Fibroblast of the conjunctiva (primary cell): Measurements from ENCODE around the gene TBC1D20.
A peak's percentile ranks its signal among the peaks of the same experiment; 100 is the strongest.

ENCODE experiments used
- DNase-seq: peaks from one replicate; pipeline ENCODE4 v3.0.0-alpha.2; 2010; ENCODE audit warnings: low read depth

The TBC1D20 gene

DNA sequence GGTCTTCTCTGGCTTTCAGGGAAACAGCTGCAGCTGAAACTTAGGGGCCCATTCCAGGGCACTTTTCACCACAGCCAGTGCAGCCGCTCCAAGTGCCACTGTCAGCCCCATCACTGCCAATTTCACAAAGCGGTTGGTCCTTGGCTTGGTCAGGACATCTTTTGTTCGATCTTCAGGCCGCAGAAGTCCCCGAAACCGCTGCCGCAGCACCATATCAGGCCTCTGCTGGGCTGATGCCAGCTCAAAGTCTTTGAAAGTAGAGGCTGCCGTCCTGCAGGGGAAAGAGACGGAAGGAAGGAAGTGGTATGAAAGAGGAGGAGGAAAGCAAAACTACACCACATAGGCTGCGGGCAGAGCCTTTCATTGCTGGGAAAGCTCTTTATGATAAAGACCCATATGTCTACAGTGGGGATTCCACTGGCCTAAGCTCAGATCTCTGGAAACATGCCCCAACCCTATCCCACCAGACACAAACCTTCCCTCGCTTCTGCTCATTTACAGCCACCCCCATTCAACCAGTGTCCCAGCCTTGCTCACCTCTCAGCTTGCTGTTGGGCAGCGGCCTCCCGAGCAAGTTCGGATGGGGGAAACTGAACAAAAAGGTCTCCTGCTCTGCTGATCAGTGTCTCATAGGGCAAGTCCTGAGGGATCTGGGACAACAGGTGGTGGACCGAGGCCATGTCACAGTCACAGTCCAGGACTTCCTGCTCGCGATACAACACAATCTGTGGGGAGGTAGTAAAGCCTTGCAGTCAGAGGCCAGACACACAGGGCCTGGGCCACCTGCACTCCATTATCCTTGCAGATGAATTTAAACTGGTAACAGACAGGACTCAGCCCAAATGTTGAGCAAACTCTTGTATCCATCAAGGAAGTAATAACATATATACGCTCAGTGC, 23.5 kb downstream of the TBC1D20 start:
- no peak for DNase-seq

DNA sequence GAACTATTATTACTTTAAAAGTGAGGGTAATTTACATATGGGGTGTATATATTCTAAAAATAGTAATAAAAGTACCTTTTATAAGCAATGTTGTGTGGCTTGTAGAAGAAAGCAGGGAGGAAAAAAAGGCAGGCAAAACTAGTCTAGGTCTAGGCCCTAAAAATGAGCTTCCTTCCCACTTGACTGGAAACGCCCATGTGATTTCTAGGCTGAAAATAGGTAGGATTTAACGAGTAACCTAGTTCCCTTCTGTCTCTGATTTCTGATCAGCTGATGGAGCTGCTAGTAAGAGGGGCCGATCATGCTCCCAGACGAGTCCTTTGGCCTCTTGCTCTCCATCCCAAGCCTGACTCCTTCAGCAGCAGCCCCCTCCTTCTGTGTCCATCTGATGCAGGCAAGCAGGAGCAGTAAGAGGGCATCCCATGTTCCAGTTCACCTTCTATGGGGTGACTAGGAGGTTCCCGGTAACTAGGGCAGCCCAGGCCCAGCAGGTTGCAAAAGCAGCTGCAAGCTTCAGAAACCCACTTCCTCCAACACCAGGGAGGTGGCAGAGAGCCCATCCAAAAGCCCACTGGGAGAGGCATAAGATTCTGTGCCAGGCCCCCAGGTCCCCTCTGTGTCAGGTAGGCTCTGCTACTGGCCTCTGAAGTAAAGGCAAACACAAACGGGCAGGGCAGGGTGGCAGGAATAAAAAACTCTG, 24.4 kb downstream of the TBC1D20 start:
- DNase-seq, result no peak

DNA sequence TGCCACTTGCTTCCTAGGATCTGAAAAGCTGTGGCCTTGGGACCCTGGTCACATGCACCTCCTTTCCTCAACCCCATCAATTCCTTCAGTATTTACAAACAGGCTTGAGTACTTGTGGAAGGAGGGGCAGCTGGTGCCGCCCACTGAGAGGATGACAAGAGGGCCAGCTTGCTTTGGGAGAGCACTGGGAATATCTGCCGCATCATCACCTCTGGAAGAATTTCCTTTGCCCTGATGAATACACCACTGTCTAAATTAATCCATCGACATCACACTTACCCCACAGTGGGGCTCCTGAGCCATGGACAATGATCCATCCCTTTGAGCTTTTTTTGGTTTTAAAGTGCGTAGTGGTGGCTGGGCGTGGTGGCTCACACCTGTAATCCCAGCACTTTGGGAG, 25.9 kb downstream of the TBC1D20 start:
- no peak for DNase-seq

DNA sequence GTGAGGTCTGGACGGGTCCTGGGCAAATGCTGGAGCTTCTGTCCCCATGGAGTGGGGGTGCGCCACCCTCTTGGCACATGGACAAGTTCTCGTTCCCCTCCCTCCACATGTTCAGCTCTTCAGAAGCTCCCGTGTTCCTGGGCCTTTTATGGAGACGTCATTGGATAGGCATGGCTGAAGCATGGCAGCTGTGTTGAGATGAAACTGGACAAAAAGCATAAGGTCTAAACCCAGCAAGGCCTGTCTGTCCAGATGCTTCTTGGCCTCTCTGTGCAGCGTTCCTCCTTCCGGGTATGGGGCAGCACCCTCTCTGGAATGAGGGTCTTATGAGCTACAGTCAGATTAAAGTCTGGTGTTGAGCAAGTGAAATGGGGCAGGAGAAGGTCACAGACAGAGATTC, 26.8 kb downstream of the TBC1D20 start:
- DNase-seq, result no peak

DNA sequence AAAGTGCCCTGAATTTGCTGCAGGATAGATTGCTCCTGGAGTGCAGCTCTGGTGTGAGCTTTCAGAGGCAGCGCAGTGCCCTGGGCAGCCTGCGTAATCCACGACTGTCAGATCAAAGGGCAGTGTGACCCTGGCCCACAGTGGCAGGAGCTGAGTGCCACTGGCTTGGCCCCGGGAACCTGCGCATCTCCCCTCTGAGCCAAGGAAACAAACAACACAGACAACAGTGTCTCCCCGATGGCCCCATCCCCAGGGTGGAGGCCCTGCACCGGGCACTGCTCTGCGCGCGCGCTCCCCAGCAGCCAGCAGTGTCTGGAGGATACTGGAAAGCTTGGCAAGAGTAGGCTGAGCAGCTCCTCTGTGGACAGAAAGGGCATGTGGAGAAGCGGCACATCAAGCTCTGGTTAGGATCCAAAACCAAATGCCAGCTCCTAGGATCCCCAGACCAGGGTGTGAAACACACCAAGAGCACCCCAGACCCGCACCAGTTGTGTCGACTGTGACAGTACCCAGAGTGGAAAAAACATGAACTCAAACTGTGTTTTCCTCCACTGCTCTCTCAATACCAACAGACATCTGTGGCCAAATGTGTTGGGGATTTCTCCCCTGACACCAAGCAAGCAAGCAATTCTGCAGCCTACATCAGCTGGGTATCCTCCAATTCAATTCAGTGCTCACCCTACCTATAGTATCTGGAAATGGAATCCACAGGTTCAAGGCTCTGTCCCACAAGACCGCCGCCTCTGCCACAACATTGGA, 27.5 kb downstream of the TBC1D20 start:
- DNase-seq, result no peak

DNA sequence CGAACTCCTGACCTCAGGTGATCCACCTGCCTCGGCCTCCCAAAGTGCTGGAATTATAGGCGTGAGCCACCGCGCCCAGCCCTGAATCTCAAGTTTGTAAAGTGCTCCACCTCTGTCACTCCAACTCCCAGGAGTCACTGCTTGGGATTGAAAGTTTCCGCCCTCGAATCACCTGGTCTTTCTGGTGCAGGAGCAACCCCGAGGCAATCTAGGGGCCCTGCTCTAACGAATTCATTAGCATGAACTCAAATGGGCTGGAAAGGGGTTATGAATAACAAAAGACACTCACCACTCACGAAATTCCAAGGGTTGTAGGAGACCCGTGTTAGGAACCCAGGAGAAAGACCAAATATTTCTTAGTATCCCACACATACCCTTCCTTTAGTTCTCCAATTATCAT, 28.1 kb downstream of the TBC1D20 start:
- DNase-seq, result no peak

DNA sequence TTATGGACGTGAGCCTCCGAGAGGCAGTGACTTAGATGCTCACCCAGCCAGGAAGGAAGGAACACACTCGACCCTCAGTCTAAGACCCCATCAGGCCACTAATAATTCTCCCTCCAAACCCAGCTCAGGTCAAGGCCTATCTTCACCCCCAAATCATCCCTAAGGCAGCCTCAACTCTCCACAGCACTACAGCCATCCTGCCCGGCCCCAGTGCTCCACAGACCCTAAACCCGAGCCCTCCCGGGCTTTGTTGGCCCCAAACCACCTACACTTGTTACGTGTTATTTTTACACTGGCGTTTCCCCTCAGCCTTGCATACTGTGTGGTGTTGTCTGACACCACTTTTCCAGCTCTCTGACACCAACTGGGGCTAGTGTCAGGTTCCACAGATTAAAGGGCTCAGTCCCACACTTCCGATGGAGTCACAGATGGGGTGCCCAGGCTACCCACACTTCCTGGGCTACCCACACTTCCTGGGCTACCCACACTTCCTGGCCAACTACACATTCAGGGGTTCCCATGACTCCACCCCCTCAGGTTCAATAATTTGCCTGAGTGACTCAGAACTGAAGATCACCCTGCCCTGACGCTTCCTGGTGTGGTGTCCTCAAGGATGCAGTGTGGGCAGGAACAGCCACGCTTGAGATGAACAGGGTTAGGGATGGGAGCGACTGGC, 28.9 kb downstream of the TBC1D20 start:
- no peak for DNase-seq

DNA sequence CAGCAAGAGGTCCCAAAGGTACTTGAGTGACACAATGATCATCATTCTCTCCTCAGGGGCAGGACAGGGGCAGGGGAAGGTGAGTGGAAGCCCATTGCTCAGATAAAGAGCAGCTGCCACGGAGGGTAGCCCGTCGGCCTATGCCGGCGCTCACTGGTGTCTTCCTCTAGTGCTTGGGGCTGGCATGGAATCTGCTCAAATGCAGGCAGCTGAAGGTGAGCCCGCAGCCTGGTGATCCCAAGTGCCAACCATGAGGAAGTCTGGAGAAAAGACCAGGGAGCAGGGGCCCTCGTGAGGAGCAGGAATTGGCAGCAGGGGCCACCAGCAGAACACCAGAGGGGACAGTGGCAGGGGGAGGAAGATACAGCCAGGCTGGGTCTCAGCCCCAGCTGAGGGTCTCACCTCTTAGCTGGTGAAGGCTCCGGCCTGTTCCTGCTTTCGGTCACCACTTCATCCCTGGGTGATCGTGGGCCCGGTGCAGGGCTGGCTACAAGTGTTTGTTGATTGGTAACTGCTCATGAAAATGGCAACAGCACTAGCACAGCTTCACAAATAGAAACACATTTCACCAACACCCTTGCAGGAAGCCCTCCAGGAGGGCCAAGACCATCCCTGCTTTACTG, 29.5 kb downstream of the TBC1D20 start:
- DNase-seq, result no peak

DNA sequence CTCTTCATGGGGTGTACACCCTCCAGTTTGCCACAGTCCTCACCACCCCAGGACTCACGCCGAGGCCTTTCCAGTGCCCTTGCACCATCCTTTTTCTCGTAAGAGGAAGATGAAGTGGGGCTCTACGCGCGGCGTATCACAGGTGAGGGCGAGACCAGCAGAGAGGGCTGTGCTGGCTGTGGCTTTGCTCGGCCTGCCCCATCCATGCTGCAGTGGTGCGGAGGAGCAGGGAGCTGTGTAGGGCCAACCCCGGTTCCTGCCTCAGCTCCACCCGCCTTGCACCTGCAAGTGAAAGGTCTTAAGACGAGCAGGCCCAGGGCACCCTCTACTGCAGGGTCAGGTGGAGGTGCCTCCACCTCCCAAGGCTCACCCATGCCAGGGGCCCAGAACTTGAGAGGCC, 30.1 kb downstream of the TBC1D20 start:
- no peak for DNase-seq

DNA sequence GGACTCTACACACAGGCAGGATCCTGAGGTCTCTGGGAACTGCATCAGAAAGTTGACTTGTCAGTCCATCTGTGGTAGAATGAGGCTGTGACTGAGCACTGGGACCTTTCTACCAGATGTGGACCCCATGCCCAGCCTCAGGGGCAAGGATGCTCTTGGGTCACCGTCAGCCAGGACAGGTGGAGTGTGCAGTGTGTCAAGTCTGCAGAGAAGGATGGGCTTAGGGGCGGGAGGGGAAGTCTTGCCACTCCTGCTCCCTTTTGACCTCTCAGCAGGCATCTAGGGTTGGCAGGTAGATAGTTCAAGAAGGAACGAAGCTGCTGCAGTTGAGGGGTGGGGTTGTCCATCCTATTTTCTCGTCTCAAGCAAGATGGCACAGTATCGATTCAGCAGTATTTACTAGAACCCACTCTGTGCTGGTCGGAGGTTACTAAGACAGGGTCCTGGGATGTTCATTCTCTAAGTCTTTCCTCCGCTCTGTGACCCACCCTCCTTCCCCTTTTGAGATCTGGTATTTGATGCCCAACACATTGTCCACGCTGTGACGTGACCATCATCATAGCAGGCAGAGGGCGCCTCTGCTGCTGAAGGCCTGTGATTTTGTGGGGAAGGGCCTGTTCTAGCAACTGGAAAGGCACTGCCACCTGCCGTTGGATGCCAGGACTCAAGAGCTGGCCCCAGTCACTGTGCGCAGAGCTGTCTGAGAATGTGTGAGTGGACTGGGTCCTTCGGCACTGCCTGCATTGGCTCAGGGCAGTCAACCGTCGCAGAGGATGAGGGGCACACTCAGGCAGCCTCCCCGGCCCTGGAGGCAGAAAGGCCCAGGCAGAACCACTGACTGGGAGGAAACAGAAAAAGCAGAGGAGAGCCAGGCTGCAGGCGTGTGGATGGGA, 31.1 kb downstream of the TBC1D20 start:
- DNase-seq, result peak; percentile 72

DNA sequence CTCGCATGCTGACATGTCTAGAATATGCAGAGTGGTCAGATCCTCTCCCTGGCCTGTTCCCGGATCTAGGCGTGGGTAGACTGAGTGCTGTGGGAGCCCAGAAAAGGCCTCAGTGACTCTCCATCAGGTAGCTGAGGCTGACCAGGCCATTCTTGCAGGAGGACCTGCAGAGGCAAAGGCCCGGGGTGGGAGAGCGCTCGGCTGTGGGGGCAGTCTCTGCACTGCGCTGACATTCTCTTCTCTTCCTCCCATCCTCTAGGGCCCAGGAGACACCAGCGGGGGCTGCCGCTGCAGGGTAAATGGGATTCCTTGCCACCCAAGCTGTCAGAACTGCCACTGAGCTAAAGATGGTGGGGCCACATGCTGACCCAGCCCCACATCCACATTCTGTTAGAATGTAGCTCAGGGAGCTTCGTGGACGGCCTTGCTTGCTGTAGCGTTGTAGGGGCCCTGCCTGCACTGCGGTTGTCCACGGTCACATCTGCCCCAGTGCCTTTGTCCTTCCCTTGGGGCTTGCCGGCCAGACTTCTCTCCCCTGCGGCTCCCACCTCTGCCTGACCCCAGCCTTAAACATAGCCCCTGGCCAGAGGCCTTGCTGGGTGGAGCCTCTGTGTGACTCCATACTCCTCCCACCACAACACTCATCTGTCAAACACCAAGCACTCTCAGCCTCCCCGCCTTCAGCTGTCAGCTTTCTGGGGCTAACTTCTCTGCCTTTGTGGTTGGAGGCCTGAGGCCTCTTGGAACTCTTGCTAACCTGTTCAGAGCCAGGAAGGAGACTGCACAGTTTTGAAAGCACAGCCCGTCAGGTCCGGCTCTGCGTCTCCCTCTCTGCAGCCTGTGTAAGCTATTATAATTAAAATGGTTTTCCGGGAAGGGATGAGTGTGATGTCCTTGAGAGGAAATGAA, 32.0 kb downstream of the TBC1D20 start:
- DNase-seq, result no peak

DNA sequence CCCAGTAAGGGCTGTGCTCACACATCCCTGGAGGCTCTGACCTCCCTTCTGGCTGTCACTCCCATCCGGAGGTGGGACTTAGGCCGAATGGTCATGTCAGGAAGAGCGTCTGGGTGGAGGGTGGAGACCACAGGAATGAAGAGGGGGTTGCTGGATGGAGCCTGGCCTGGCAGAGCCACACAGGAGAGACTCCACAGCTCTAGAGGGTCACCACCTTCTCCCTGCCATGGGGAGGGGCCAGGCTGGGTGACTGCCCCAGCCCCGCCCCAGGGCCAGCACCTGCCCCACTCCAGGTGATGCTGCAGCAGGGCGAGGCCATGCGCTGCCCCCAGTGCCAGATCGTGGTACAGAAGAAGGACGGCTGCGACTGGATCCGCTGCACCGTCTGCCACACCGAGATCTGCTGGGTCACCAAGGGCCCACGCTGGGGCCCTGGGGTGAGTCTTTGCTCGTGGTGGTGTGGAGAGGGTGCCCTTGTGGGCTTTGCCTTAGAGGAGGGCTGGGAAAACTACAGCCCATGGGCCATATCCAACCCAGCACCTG, 33.6 kb downstream of the TBC1D20 start:
- DNase-seq, result no peak

DNA sequence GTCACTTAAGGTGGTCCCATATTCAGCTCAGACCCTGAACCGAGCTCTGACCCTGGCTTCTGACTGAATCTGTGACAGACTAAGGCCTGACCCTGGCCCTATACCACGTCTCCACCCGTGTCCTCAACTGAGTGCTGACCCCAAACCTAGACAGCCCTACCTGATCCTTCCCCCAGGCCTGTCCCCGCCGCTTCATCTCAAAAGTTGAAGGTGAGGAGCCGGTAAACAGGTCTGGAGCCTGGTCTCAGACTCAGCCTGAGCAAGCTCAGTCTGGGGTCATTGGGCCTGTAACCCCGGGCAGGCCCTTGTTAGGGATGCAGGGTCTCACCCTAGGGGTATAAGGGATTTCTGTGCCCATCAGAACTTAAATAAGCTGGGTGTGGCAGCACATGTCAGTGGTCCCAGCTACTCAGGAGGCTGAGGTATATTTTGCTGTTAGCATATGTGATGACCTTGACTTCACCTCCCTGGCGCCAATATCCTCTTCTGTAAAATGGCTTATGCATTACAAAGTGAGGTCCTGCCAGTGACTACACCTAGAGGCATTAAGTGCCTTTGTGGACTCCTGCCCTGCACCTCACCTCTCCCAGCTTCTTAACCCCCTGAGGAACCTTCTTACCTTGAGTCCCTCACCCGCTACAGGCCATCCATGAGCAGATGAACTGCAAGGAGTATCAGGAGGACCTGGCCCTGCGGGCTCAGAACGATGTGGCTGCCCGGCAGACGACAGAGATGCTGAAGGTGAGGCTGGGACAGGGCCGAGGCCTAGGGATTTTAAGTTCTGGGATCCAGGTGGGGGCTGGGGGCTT, 34.3 kb downstream of the TBC1D20 start:
- no peak for DNase-seq

DNA sequence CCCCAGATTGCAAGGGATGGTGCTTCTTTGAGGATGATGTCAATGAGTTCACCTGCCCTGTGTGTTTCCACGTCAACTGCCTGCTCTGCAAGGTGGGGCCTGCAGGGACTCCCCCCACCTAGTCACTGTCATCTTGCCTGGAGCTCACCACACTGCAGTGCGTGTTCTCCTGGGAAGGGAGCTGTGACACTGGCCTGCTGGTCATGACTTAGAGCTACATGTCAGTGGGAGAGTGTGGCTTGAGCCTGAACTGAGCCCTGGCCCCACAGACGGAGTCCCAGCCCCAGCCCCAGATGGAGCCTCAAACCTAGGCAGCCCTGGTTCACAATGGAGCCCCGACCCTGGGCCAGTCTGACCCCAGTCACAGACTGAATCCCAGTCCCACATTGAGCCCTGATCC, 34.9 kb downstream of the TBC1D20 start:
- DNase-seq, result no peak

DNA sequence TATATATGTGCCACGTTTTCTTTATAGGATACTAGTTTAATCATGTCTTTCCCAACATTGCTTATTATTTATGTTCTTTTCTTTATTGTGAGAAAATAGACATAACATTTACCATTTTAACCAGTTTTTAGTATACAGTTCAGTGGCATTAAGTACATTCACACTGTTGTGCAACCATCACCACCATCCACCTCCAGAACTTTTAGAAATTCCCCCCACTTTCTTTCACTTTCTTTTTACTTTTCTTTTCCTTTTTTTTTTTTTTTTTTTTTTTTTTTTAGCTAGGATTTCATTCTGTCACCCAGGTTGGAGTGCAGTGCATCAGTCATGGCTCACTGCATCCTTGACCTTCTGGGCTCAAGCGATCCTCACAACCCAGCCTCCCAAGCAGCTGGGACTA, 35.8 kb downstream of the TBC1D20 start:
- DNase-seq, result no peak

DNA sequence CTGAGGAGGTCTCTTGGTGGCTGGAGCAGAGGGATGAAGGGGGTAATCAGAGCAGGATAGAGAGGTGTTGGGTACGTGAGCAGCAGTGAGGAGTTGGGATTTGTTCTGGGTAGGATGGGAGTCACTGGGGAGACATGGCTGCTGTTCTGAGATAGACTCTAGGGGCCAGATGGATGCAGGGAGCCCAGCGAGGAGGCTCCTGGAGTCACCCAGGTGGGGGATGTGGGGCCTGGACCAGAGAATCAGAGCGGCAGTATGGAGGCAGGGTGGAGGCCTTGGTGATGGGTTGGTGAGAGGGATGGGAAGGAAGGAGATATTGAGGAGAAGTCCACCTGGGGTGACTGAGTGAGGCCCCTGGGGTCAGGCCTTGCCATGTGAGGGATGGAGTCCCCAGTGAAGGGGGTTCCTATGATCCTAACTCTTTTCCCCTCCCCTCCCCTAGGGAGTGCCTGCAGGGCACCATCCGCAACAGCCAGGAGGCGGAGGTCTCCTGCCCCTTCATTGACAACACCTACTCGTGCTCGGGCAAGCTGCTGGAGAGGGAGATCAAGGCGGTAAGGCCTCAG, 40.6 kb downstream of the TBC1D20 start:
- no peak for DNase-seq

DNA sequence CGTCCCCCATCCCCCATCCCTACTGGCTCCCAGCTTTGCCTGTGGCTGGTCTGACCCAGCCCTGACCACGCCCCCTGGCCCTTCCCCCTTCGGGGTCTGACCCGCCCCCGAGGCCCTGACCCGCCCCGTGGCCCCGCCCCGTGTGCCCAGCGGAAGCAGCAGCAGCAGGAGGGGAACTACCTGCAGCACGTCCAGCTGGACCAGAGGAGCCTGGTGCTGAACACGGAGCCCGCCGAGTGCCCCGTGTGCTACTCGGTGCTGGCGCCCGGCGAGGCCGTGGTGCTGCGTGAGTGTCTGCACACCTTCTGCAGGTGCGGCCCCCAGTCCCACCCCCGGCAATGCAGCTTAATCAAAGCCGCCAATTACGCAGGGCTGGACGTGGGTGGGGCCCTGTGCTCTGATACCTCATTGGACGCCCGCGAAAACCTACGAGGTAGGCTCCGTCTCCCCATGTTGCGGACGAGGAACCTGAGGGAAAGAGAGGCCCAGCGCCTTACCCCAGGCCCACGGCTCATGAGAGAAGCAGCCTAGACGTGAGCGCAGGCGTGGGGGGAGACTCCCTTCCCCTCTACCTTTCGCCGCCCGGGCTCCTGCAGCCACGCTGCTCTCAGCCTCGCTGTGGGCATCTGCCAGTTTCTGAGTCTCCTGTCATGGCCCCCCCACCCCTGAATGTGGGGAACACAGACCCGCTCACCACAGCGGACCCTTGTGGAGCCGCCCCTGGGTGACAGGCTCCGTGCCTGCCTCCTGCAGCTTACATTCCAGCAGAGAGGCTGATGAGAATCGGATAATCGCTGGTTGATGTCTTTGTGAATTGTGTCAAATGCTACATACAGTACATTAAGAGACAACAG, 41.4 kb downstream of the TBC1D20 start:
- no peak for DNase-seq
